GM21367 (cell line): ENCODE data around the gene EXOC3.

Source experiments
- ATAC-seq: cut with Tn5 transposase; IDR thresholded peaks from one replicate; pipeline ENCODE4 v1.9.1; 2021; ENCODE audit not compliant: unreplicated experiment

Gene EXOC3

GRCh38 chr5:425714-426113, 17.3 kb upstream of the EXOC3 start:
- ATAC-seq, result no peak

GRCh38 chr5:426392-426976, 16.5 kb upstream of the EXOC3 start:
- ATAC-seq, result no peak

- no peak for ATAC-seq
These were observed 15.4 kb upstream of the EXOC3 start for GRCh38 chr5:427415-428087.

GRCh38 chr5:428219-428618, 14.8 kb upstream of the EXOC3 start:
- no peak for ATAC-seq

DNA sequence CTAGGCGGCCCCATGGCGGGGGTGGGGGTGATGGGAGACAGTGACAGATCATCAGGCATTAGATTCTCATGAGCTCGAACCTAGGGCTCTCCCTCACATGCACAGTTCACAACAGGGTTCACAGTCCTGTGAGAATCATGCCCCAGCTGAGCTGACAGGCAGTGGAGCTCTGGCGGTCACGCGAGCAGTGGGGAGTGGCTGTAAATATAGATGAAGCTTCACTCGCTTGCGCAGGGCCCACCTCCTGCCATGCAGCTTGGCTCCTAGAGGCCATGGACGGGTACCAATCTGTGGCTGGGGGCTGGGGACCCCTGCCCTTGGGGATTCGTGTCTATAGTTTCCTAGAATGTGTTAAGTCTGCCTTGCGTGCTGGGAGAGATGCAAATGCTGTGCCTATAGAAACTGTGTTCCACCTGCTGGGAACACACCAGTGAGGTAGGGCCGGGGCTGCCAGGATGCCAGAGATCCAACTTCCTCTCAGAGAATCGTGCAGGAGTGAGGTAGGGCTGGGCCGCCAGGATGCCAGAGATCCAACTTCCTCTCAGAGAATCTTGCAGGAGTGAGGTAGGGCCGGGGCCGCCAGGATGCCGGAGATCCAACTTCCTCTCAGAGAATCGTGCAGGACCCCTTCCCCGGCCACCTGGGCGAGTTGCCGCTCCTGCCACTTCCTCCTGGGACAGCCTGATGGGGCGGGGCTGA, 14.1 kb upstream of the EXOC3 start:
- ATAC-seq, result no peak

DNA sequence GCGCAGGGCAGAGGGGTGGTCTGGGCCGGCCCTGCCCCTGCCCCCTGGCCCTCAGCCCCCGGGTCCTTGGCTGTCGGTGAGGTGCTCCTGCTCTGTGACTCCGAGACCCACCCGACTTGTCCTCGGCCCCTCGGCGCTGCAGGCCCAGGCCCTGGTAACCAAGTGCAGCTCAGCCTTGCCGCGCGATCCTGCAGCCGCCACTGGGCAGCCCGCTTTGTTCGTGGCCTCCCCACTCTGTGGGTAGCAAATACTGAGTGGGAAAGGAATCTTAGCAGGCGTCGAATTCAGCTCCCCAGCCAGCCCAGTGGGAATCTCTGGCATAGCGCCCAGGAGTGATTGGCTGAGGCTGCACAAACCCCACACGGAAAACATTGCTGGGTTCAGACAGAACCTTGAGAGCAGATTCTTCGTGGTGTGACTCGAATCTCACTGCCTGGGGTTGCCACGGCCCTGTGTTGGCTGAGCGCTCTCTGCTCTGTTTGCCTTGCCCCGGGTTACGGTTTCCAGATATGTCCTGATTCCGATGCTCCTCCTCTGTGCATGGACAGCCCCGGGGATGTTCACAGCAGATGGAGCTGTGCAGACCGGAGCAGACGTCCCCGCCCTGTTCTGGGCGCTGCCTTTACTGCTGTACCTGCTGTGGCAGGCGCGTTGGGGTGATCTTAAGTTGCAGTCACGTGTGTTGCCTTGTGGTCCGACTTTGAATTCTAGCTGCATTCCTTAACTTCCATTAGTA, 13.4 kb upstream of the EXOC3 start:
- ATAC-seq, result no peak

DNA sequence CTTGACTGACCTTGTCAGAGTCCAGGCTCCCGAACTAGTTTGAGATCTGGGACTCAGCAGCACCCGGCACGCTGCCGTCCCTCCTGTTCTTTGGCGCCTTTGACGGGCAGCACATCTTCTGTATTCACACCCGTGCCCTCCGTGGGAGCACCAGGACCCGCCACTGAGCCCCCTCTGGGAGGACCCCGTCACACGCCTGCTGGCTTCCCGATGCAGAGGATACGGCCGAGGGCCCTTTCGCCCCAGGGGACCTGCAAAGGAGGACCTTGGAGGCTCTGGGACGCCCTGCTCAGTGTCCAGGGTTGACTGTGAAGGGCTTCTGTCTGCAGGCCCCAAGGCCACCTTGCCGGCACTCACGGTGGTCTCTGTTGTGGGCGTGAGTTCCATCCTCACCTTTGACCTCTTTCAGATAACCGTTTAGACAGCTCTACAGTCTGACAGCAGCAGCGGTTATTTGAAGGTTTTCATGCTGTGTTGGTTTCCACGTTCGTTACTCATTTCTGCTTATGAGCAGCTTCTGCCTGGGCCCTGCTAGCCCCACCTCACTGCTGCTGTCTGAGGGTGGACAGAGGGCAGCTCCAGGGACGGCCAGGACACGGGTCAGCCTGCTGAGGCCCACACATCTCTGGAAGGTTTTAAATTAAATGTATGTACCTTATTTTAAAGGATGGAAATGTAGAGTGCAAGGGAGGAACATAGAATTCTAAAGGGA, 12.6 kb upstream of the EXOC3 start:
- ATAC-seq, result no peak

DNA sequence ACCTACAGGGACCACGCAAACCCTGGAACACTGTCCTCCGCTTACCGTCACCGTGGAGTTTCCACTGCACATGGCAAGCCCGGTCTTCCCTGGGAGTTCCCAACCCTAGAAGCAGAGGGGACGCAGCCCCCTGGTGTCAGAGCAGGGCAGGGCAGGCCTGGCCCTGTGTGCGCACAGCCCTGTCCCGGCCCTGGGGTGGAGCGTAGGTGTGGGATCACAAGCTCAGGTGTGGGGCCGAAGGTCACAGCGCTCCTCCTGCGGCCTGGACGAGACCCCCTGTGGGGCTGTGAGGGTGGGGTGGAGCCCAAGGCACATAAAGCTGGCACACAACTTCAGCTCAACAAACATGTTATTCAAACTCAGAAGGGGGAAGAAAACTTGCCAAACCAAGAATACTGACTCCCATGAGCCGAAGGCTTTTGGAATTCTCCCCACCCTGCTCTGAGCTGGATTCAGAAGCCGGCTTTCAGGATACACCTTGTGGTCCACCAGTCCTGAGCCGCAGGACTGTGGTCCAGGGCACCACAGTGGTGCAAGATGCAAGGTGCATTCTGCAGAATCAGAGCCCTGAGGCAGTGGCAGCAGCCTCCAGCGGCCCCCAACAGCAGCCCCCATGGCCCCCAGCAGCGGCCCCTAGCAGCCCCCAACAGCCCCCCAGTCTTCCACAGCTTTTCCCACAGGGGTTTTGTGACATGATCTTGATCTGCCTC, 11.8 kb upstream of the EXOC3 start:
- peak; percentile 77 for ATAC-seq

DNA sequence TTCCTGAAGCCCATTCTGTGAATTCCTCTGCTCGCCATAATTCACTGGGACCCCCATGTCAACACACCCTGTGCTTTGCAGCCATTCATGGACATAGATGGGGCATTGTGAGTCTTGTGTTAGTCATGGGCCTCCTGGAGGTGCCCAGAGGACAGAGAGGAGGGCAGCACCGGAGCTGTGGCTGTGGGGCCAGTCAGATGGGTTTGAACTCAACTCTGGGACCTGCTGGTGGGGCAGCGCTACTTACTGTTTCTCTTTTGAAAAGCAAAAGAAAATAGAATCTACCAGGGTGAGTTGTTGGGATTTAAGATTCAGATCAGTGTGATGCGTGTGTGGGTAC, 11.3 kb upstream of the EXOC3 start:
- no peak for ATAC-seq

GRCh38 chr5:432201-432927, 10.6 kb upstream of the EXOC3 start:
- ATAC-seq, result no peak

- ATAC-seq, result no peak
These were observed 9.8 kb upstream of the EXOC3 start for GRCh38 chr5:432928-433791.

GRCh38 chr5:433836-434235, 9.1 kb upstream of the EXOC3 start:
- no peak for ATAC-seq

- no peak for ATAC-seq
These were observed 8.4 kb upstream of the EXOC3 start for GRCh38 chr5:434443-435146.

GRCh38 chr5:435156-435790, 7.7 kb upstream of the EXOC3 start:
- ATAC-seq, result no peak

DNA sequence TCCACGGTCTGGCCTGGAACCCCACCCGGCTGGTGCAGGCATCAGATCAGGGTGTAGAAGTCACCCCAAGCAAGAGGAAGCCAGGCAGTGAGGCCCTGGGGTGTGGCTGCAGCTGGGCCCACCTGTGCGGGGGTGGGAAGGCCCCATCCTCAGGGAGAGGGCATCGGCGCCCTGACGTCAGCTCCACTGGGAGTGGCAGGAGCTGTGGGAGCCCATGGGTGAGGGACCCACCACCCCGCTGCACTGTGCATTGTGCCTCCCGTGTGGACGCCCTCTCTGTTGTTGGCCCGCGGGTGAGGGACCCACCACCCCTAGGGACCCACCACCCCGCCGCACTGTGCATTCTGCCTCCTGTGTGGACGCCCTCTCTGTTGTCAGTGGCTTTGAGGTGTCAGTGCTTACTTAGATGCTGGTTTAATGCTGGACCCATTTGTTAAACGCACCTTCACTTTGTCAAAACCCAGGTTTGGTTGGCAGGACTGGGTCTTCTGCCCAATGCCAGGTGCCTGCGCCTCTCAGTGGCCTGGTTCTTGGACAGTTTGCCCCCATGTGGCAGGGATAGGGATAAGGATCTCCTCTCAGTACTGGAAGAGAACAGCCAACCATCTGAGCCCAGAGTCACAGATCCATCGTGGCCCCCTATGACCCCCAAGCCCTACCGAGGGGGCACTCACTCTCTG, 6.9 kb upstream of the EXOC3 start:
- ATAC-seq, result no peak

DNA sequence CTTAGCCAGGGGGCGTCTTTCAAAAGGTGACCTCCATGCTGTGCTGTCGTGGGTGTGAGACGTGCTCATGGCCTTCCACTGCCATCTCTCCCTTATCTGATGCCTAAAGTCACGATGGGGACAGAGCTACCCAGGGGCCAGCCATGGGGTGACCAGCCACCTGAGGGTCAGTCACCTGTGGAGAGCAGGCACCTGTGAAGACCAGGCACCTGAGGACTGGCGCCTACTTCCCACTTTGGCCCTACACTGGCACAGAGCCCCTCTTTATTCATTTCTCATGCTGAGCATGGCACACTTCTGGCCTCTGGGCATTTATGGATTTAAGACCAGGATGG, 6.4 kb upstream of the EXOC3 start:
- no peak for ATAC-seq

DNA sequence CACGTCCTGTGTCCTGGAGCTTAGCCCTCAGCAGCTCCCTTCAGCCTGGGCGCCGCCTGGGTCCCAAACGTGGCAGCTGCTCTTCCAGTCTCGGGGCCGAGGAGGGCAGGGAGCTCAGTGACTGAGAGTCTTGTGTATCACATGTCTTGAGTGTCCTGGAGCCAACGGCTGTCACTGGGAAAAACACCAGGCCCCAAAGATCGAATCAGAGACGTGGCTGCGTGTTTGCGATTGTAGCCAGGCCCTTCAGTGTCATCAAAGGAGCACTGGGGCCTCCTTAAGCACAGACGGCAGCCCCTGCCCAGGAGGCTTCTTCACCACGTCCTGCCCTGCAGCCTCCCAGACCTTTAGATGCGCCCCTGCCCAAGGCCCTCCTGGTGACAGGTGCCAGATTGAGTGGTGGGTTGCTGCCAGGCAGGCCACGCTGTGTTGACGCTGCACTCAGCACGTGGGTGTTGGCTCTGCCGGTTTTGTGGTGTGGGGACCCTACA, 5.7 kb upstream of the EXOC3 start:
- no peak for ATAC-seq
